ENCODE measurements around the gene ESX1.
"Not testable (repeated sequence)": the region's sequence is repeated elsewhere in the genome, so short reads cannot be mapped to it uniquely, and the experiment has no call there.

ESX1 gene

GRCh38 chrX:104254442-104255115, at the start of gene ESX1:
Gene ESX1, minus strand, starts transcription at chrX:104254933. Its CDS starts 84 bp downstream, at chrX:104254849.
- DNase-seq: no peak

GRCh38 chrX:104295636-104296035, 40.9 kb upstream of the ESX1 start:
- DNase-seq: no peak

GRCh38 chrX:104288961-104289360, 34.2 kb upstream of the ESX1 start:
- peak; percentile 11 for DNase-seq

- no peak for DNase-seq
Observed at GRCh38 chrX:104288269-104288668, 33.5 kb upstream of the ESX1 start.

- no peak for DNase-seq
Observed at GRCh38 chrX:104285201-104285600, 30.5 kb upstream of the ESX1 start.

GRCh38 chrX:104284507-104284906, 29.8 kb upstream of the ESX1 start:
- DNase-seq: peak; percentile 33

- no peak for DNase-seq
Observed at GRCh38 chrX:104282166-104282725, 27.5 kb upstream of the ESX1 start.

GRCh38 chrX:104281564-104281963, 26.8 kb upstream of the ESX1 start:
- no peak for DNase-seq

GRCh38 chrX:104280609-104281008, 25.9 kb upstream of the ESX1 start:
- DNase-seq: no peak

GRCh38 chrX:104270916-104271512, 16.3 kb upstream of the ESX1 start:
- DNase-seq: peak; percentile 22

GRCh38 chrX:104270212-104270611, 15.5 kb upstream of the ESX1 start:
- no peak for DNase-seq

GRCh38 chrX:104255465-104255864, 732 bp upstream of the ESX1 start:
- no peak for DNase-seq

- no peak for DNase-seq
Observed at GRCh38 chrX:104253567-104254441, 929 bp downstream of the ESX1 start.

- DNase-seq: no peak
Observed at GRCh38 chrX:104250470-104250869, 4.3 kb downstream of the ESX1 start.

- not testable (repeated sequence) for DNase-seq
Observed at GRCh38 chrX:104230060-104230459, 24.7 kb downstream of the ESX1 start.

- DNase-seq: no peak
Observed at GRCh38 chrX:104211187-104211586, 43.5 kb downstream of the ESX1 start.

GRCh38 chrX:104205548-104205947, 49.2 kb downstream of the ESX1 start:
- DNase-seq: no peak

Measured in fibroblast of upper back skin (primary cell).